ENCODE measurements around the gene RASGEF1C. TPM values are rescaled to one million over a fixed set of nuclear protein-coding genes. Genes with fewer than 3 reads are reported as not detected.

RASGEF1C gene
- total RNA-seq, 2 experiments from 2014 or later = not detected

DNA sequence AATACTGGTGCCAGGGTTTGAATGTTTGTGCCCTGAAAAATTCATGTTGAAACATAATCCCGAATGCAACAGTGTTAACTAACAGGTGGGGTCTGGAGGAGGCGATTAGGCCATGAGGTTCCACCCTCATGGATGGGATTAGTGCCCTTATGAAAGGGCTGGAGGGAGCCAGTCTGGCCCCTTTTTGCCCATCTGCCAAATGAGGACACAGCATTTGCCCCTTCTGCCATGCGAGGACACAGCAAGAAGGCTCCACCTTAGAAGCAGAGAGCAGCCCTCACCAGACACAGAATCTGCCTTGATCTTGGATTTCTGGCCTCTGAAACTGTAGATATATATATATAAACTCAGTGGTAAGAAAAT is 104.9 kb downstream of the RASGEF1C start:
- Mint-ChIP-seq H3K4me3 (no peak overlapping the region), H3K27me3 (peaks cover 9% of the 10 kb centered on the region)

GRCh38 chr5:180103487-180104167 is 105.4 kb downstream of the RASGEF1C start:
- no peaks in the 10 kb centered on the region for H3K36me3 Mint-ChIP-seq
- no peak overlapping the region for H3K27ac Mint-ChIP-seq
- peaks cover 8% of the 10 kb centered on the region for H3K27me3 Mint-ChIP-seq
- peaks cover 16% of the 10 kb centered on the region for H3K9me3 Mint-ChIP-seq
- H3K4me3 Mint-ChIP-seq = no peak overlapping the region
- H3K4me1 Mint-ChIP-seq = no peaks in the 10 kb centered on the region
- DNase-seq = no peak

More for the DNA sequence above, 104.9 kb downstream of the RASGEF1C start:
- no peaks in the 10 kb centered on the region for H3K4me1 Mint-ChIP-seq
- no peak for DNase-seq
- H3K9me3 Mint-ChIP-seq = peaks cover 16% of the 10 kb centered on the region
- H3K27ac Mint-ChIP-seq = no peak overlapping the region
- H3K36me3 Mint-ChIP-seq = no peaks in the 10 kb centered on the region

DNA sequence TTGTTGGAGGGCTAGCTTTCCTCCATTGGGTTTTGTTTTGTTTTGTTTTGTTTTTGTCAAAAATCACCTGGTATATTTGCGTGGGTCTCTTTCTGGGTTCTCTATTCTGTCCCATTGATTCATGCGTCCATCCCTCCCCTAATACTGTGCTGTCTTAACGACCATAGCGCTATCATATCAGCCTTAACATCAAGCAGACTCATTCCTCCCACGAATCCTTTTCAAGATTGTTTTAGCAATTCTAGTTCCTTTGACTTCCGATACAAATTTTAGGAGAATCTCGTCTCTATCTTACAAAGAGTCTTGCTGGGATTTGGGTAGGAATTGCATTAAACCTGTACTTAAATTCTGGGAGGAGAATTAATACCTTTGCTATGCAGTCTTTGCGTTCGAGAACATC is 106.4 kb downstream of the RASGEF1C start:
- no peaks in the 10 kb centered on the region for H3K4me1 Mint-ChIP-seq
- DNase-seq = no peak
- no peak overlapping the region for H3K27ac Mint-ChIP-seq
- no peaks in the 10 kb centered on the region for H3K36me3 Mint-ChIP-seq
- H3K9me3 Mint-ChIP-seq = peaks cover 11% of the 10 kb centered on the region
- H3K27me3 Mint-ChIP-seq = peaks cover 4% of the 10 kb centered on the region
- no peak overlapping the region for H3K4me3 Mint-ChIP-seq

GRCh38 chr5:180101451-180102105 is 107.4 kb downstream of the RASGEF1C start:
- Mint-ChIP-seq H3K4me3 (no peak overlapping the region), H3K36me3 (no peaks in the 10 kb centered on the region), H3K27me3 (peaks cover 4% of the 10 kb centered on the region), H3K9me3 (peaks cover 5% of the 10 kb centered on the region), H3K27ac (no peak overlapping the region), H3K4me1 (no peaks in the 10 kb centered on the region)
- no peak for DNase-seq

- Mint-ChIP-seq H3K36me3 (no peaks in the 10 kb centered on the region), H3K4me1 (no peaks in the 10 kb centered on the region), H3K27ac (no peak overlapping the region), H3K27me3 (peaks cover 4% of the 10 kb centered on the region), H3K4me3 (no peak overlapping the region), H3K9me3 (no peaks in the 10 kb centered on the region)
- DNase-seq = no peak
Measured at GRCh38 chr5:180100621-180101450, 108.2 kb downstream of the RASGEF1C start.

DNA sequence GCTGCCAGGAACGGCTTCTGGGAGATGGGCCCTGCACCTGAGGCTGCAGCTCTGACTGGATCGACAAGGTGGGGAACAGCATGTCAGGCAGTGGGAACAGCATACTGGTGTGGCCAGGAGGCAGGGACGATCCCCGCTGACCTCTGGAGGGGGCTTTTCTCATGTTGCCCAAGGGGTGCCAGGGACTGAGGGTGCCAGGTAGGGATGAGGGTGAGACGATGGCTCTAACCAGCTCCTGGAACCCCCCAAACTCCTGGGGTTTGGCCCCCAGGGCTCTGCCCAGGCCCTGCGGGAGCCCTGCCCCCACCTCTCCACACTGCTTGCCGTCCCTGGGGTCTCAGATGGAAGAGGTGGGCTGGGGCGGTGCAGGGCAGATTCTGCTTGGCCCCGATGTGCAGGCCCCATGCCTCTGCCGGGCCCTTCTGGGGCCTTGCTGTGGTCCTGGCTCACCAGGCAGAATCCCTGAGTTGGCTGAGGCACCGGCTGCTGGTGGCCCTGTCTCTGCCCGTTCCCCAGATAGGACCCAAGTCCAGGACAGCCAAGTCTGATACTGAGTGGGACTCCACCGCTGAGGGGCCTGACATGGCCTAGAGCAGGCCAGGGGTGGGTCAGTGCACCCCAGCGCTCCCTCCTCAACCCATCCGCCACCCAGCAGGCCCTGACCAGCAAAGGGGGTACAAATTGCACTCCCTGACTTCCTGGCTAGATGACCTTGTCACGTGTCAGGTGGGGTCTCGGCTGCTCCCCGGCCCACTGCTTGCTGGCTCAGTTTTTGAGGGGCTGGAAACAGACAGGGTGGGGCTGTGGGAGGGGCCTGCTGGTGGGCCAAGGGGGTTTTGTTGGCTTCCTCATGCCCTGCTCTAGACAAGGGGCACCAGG is 109.0 kb downstream of the RASGEF1C start:
- no peaks in the 10 kb centered on the region for H3K36me3 Mint-ChIP-seq
- peaks cover 4% of the 10 kb centered on the region for H3K27me3 Mint-ChIP-seq
- no peak overlapping the region for H3K4me3 Mint-ChIP-seq
- no peaks in the 10 kb centered on the region for H3K4me1 Mint-ChIP-seq
- DNase-seq = no peak
- no peaks in the 10 kb centered on the region for H3K9me3 Mint-ChIP-seq
- no peak overlapping the region for H3K27ac Mint-ChIP-seq

- no peak overlapping the region for H3K27ac Mint-ChIP-seq
- no peaks in the 10 kb centered on the region for H3K4me1 Mint-ChIP-seq
- H3K4me3 Mint-ChIP-seq = no peak overlapping the region
- H3K9me3 Mint-ChIP-seq = no peaks in the 10 kb centered on the region
- H3K27me3 Mint-ChIP-seq = peaks cover 4% of the 10 kb centered on the region
- H3K36me3 Mint-ChIP-seq = no peaks in the 10 kb centered on the region
- DNase-seq = no peak
Measured at GRCh38 chr5:180098991-180099732, 109.8 kb downstream of the RASGEF1C start.

DNA sequence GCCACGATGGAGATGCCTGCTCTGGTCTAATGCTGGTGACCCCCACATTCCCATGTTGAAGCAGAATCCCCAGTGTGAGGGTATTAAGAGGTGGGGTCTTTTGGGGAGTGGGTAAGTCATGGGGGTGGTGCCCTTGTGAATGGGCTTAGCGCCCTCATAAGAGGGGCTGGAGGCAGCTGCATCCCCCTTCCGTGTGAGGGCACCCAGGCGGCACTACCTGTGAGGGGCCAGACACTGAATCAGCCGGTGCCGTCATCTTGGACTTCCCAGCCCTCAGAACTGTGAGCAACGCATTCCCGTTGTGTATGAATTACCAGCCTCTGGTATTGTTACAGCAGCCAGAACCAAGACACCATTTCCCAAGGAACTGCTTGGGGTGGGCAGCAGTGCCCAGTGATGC is 110.5 kb downstream of the RASGEF1C start:
- DNase-seq = no peak
- H3K9me3 Mint-ChIP-seq = no peaks in the 10 kb centered on the region
- no peaks in the 10 kb centered on the region for H3K36me3 Mint-ChIP-seq
- H3K4me1 Mint-ChIP-seq = no peaks in the 10 kb centered on the region
- no peak overlapping the region for H3K27ac Mint-ChIP-seq
- H3K4me3 Mint-ChIP-seq = no peak overlapping the region
- peaks cover 3% of the 10 kb centered on the region for H3K27me3 Mint-ChIP-seq

GRCh38 chr5:180097926-180098325 is 111.1 kb downstream of the RASGEF1C start:
- H3K36me3 Mint-ChIP-seq = no peaks in the 10 kb centered on the region
- H3K27ac Mint-ChIP-seq = no peak overlapping the region
- H3K27me3 Mint-ChIP-seq = no peaks in the 10 kb centered on the region
- no peaks in the 10 kb centered on the region for H3K4me1 Mint-ChIP-seq
- no peak for DNase-seq
- no peak overlapping the region for H3K4me3 Mint-ChIP-seq
- no peaks in the 10 kb centered on the region for H3K9me3 Mint-ChIP-seq

- DNase-seq = no peak
Measured at GRCh38 chr5:180097163-180097894, 111.7 kb downstream of the RASGEF1C start.

GRCh38 chr5:180096616-180097015 is 112.4 kb downstream of the RASGEF1C start:
- Mint-ChIP-seq H3K4me3 (no peak overlapping the region), H3K27me3 (no peaks in the 10 kb centered on the region), H3K27ac (no peak overlapping the region), H3K9me3 (no peaks in the 10 kb centered on the region), H3K36me3 (no peaks in the 10 kb centered on the region), H3K4me1 (no peaks in the 10 kb centered on the region)
- DNase-seq = no peak

More at GRCh38 chr5:180097163-180097894, 111.7 kb downstream of the RASGEF1C start:
- no peak overlapping the region for H3K27ac Mint-ChIP-seq
- H3K4me3 Mint-ChIP-seq = no peak overlapping the region
- H3K9me3 Mint-ChIP-seq = no peaks in the 10 kb centered on the region
- H3K27me3 Mint-ChIP-seq = no peaks in the 10 kb centered on the region
- no peaks in the 10 kb centered on the region for H3K4me1 Mint-ChIP-seq
- H3K36me3 Mint-ChIP-seq = no peaks in the 10 kb centered on the region

- Mint-ChIP-seq H3K36me3 (no peaks in the 10 kb centered on the region), H3K9me3 (no peaks in the 10 kb centered on the region), H3K27ac (no peak overlapping the region), H3K4me1 (peaks cover 4% of the 10 kb centered on the region), H3K27me3 (no peaks in the 10 kb centered on the region), H3K4me3 (no peak overlapping the region)
- no peak for DNase-seq
Measured at GRCh38 chr5:180095545-180095944, 113.5 kb downstream of the RASGEF1C start.

GRCh38 chr5:180093651-180094382 is 115.2 kb downstream of the RASGEF1C start:
- Mint-ChIP-seq H3K9me3 (no peaks in the 10 kb centered on the region), H3K4me1 (peaks cover 8% of the 10 kb centered on the region), H3K27ac (no peak overlapping the region), H3K36me3 (no peaks in the 10 kb centered on the region), H3K27me3 (no peaks in the 10 kb centered on the region), H3K4me3 (no peak overlapping the region)
- no peak for DNase-seq

Data from activated naive CD8-positive, alpha-beta T cell treated with anti-CD3 and anti-CD28 coated beads for 36 hours (primary cell).